Astrocyte of the spinal cord (primary cell): ENCODE results near the gene UNC45B.
"Not testable (repeated sequence)": the region's sequence is repeated elsewhere in the genome, so short reads cannot be mapped to it uniquely, and the experiment has no call there.

Experiments
- DNase-seq: peaks from one replicate; pipeline ENCODE4 v3.0.0; 2011; ENCODE audit warnings: low read depth, low spot score
- H3K4me3 ChIP-seq: 2 replicates; pipeline ENCODE4 v1.5.1; 2011; ENCODE audit warnings: low read depth, mild to moderate bottlenecking, low read length, moderate library complexity
- CTCF ChIP-seq: IDR thresholded peaks from 2 replicates; pipeline ENCODE4 v1.5.1; 2012; ENCODE audit warnings: low read depth, mild to moderate bottlenecking, low read length, inconsistent platforms
- in situ Hi-C: cut with HindIII; loops from 2 replicates; pipeline ENCODE4 v1.10.0; 2017; ENCODE audit warnings: low sequenced_read_pairs

Gene UNC45B

GRCh38 chr17:35227546-35227945 lies 79.9 kb downstream of the UNC45B start:
- in situ Hi-C loops: no loop called here
- DNase-seq: no peak

GRCh38 chr17:35229638-35230037 lies 82.0 kb downstream of the UNC45B start:
- H3K4me3 ChIP-seq: no peak overlapping the region
- DNase-seq: no peak
- TF ChIP-seq CTCF: no peak
- in situ Hi-C loops: no loop called here

More at GRCh38 chr17:35227546-35227945, 79.9 kb downstream of the UNC45B start:
- no peak overlapping the region for H3K4me3 ChIP-seq
- no peak for TF ChIP-seq CTCF

- H3K4me3 ChIP-seq, in situ Hi-C loops, DNase-seq: not testable (repeated sequence)
Measured at GRCh38 chr17:35234315-35234714, 86.7 kb downstream of the UNC45B start.

GRCh38 chr17:35235289-35235688 lies 87.7 kb downstream of the UNC45B start:
- in situ Hi-C loops: no loop called here
- H3K4me3 ChIP-seq: no peak overlapping the region
- TF ChIP-seq CTCF: no peak
- DNase-seq: no peak

GRCh38 chr17:35235917-35236316 lies 88.3 kb downstream of the UNC45B start:
- TF ChIP-seq CTCF: no peak
- in situ Hi-C loops: no loop called here
- no peak overlapping the region for H3K4me3 ChIP-seq
- DNase-seq: no peak

- in situ Hi-C loops: no loop called here
- no peak for TF ChIP-seq CTCF
- H3K4me3 ChIP-seq: no peak overlapping the region
- DNase-seq: no peak
Measured at GRCh38 chr17:35236821-35237220, 89.2 kb downstream of the UNC45B start.

GRCh38 chr17:35238821-35239220 lies 91.2 kb downstream of the UNC45B start:
- no peak for TF ChIP-seq CTCF
- in situ Hi-C loops: no loop called here
- H3K4me3 ChIP-seq: no peak overlapping the region
- no peak for DNase-seq
